ENCODE data around the gene SLC16A8.
"Not testable (repeated sequence)": the region's sequence is repeated elsewhere in the genome, so short reads cannot be mapped to it uniquely, and the experiment has no call there.

SLC16A8 gene

GRCh38 chr22:38086942-38087341 is 3.0 kb upstream of the SLC16A8 start:
- no peak for DNase-seq (ENCODE audit: low read depth in 2 of 2, low spot score in 1 of 2)

GRCh38 chr22:38086001-38086845 is 2.2 kb upstream of the SLC16A8 start:
- DNase-seq (ENCODE audit: low read depth in 2 of 2, low spot score in 1 of 2), result no peak

- no peak for DNase-seq (ENCODE audit: low read depth in 2 of 2, low spot score in 1 of 2)
These were observed 1.5 kb upstream of the SLC16A8 start for GRCh38 chr22:38085501-38085900.

GRCh38 chr22:38085056-38085455 is 1.1 kb upstream of the SLC16A8 start:
- DNase-seq (ENCODE audit: low read depth in 2 of 2, low spot score in 1 of 2), result no peak

- no peak for DNase-seq (ENCODE audit: low read depth in 2 of 2, low spot score in 1 of 2)
These were observed 836 bp downstream of the SLC16A8 start for GRCh38 chr22:38082986-38083710.

GRCh38 chr22:38081941-38082828 is 1.8 kb downstream of the SLC16A8 start:
- DNase-seq (ENCODE audit: low read depth in 2 of 2, low spot score in 1 of 2), result no peak

- no peak for DNase-seq (ENCODE audit: low read depth in 2 of 2, low spot score in 1 of 2)
These were observed 2.4 kb downstream of the SLC16A8 start for GRCh38 chr22:38081636-38081940.

GRCh38 chr22:38080850-38081635 is 2.9 kb downstream of the SLC16A8 start:
- DNase-seq (ENCODE audit: low read depth in 2 of 2, low spot score in 1 of 2), result no peak

- no peak for DNase-seq (ENCODE audit: low read depth in 2 of 2, low spot score in 1 of 2)
These were observed 3.5 kb downstream of the SLC16A8 start for GRCh38 chr22:38080474-38080849.

GRCh38 chr22:38079804-38080203 is 4.2 kb downstream of the SLC16A8 start:
- no peak for DNase-seq (ENCODE audit: low read depth in 2 of 2, low spot score in 1 of 2)

GRCh38 chr22:38079208-38079607 is 4.8 kb downstream of the SLC16A8 start:
- not testable (repeated sequence) for DNase-seq (ENCODE audit: low read depth in 2 of 2, low spot score in 1 of 2)

- DNase-seq (ENCODE audit: low read depth in 2 of 2, low spot score in 1 of 2), result no peak
These were observed 5.7 kb downstream of the SLC16A8 start for GRCh38 chr22:38078046-38078840.

- DNase-seq (ENCODE audit: low read depth in 2 of 2, low spot score in 1 of 2), result no peak
These were observed 6.4 kb downstream of the SLC16A8 start for GRCh38 chr22:38077595-38077994.

- DNase-seq (ENCODE audit: low read depth in 2 of 2, low spot score in 1 of 2), result no peak
These were observed 6.9 kb downstream of the SLC16A8 start for GRCh38 chr22:38077096-38077495.

GRCh38 chr22:38075961-38076360 is 8.0 kb downstream of the SLC16A8 start:
- no peak for DNase-seq (ENCODE audit: low read depth in 2 of 2, low spot score in 1 of 2)

- DNase-seq (ENCODE audit: low read depth in 2 of 2, low spot score in 1 of 2), result no peak
These were observed 8.7 kb downstream of the SLC16A8 start for GRCh38 chr22:38075105-38075825.

GRCh38 chr22:38074181-38075104 is 9.5 kb downstream of the SLC16A8 start:
- no peak for DNase-seq (ENCODE audit: low read depth in 2 of 2, low spot score in 1 of 2)

Measured in stimulated activated CD8-positive, alpha-beta memory T cell treated with anti-CD3 and anti-CD28 coated beads, Interleukin-4, amount 100 ng/mL, for 1 hour (primary cell).